Epithelial cell of alveolus of lung (primary cell): ENCODE results near the gene OR4B1. TPM values are rescaled to one million over a fixed set of nuclear protein-coding genes. Genes with fewer than 3 reads are reported as not detected.

ENCODE experiments used
- total RNA-seq: library from RNA; depleted of rRNA; stranded (reverse); fragments of >200 nt; gene quantifications from 2 replicates; pipeline ENCODE4 v1.2.1, GENCODE V29; 2015

Gene OR4B1
- total RNA-seq = not detected in 2 replicates

GRCh38 chr11:48216510-48216909, at the start of gene OR4B1:
Gene OR4B1, plus strand, starts transcription at chr11:48216810. Its CDS starts 0 bp downstream, at chr11:48216810.

GRCh38 chr11:48244804-48245203, 28.2 kb downstream of the OR4B1 start, which contains the start of gene OR4X2:
Gene OR4X2, plus strand, starts transcription at chr11:48245104. Its CDS starts 0 bp downstream, at chr11:48245104.

DNA sequence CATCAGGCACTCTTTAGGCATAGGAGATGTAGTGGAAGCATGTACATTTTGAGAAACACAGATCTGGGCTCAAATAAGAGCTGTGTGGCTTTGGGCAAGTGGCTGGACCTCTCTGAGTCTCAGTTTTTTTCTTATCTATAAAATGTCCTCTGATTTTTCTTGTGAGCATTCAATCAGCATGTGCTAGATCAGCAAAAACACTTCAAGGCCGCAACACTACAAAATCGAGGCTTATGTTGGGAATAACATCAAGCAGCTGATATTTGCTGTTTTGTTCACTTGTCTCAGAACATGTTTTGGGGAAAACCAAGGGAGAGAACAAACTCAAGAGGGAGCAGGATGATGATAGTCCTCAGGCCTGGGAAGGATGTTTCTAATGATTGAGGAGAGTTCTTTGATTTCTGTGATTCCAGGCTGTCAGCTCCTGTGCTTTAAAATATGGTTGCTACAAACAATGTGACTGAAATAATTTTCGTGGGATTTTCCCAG, 46.9 kb downstream of the OR4B1 start, which contains the start of gene OR4X1:
Gene OR4X1 (plus strand): TSS at position 439 of the 489 bp plus-strand sequence. CDS start 0 bp downstream, at position 439.

Other genes with a start within 250 kb of the OR4B1 start
- gene PTPRJ, start 236.3 kb upstream of the OR4B1 start, total RNA-seq = 5.6 and 13.8 TPM in 2 replicates
- gene OR4X2, start 28.3 kb downstream of the OR4B1 start, total RNA-seq = not detected in 2 replicates
- gene OR4X1, start 47.1 kb downstream of the OR4B1 start, total RNA-seq = not detected in 2 replicates
- gene OR4S1, start 89.4 kb downstream of the OR4B1 start, total RNA-seq = not detected in 2 replicates
- gene OR4C3, start 108.1 kb downstream of the OR4B1 start, total RNA-seq = not detected in 2 replicates
- not detected in 2 replicates for gene OR4C5, start 149.7 kb downstream of the OR4B1 start, total RNA-seq